Measurements from ENCODE around the gene NPHP4.

Gene NPHP4

DNA sequence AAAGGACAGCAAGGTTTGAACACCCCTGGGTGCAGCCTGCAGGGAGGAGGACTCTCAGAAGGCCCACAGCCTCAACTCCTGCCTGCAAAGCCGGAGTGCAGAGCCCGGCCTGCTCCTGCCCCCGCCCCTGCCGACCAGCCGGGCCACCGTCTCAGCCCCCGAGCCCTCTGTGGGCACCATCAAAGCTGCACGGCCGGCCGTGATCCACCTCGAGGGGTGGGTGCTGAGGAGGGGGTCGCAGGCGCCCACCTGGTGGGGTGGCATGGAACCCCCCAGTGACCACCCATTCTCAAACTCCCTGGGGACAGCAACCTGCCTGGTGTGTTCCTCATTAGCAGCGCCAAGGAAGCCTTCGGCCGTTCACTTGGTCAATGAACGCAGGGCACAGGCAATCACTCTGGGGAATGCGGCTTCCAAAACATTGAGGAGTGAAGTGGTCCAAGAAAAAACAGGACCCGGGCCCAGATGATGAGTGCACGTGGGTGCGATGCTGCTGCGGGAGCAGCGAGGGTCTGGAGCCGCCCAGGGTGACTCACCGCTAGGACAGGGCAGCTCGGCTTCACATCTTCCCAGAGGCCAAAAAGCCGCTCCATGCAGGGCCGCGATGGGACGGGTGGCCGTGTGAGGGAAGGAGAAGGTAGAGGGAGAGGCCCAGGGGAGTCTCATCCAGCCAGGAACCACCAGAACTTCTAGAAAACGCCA, 157.6 kb downstream of the NPHP4 start:
- no peak for DNase-seq (ENCODE audit: low spot score)

- DNase-seq (ENCODE audit: low spot score): no peak
Measured at GRCh38 chr1:5833911-5834310, 158.3 kb downstream of the NPHP4 start.

DNA sequence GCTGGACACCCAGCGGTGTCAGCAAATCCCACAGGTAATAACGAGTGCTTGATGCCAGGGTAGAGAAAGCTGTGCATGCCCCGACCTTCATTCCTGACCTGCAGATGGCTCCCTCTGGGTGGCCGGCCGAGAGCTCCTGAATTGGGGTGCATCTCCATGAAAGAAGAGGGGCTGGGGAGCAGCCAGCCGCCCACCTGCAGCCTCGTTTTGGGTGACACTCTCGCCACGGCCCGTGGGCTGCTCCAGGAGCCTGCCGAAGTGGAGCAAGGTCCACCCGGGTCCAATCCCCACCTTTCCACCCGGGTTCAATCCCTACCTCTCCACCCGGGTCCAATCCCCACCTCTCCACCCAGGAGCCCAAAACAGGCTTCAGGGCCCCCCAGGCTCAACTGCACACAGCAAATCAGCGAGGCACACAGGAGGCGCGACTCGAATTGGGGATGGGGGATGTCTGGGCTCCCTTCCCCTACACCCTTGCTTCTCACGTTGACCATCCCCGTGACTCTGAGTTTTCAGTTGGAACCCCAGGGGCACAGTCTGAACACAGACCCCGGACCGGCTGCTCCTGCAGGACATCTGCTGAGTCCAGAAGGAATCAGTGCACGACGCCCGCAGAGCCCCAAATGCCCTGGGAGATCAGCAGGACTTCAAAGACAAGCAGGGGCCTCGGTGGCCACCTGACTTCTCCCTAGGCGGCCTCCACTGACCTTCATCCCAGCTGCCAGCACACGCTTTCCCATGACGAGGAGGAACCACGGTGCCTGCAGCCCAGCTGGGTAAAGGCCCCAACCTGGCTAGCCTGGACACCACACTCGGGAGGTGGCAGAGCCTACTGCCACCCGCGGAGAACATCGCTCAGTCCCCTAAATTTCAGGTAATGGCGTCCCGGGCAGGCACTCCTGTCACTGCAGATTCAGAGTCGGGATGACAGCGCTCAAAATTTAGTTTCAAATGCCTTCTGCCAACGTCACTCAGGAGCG, 159.0 kb downstream of the NPHP4 start:
- DNase-seq (ENCODE audit: low spot score): no peak

GRCh38 chr1:5831600-5832335, 160.5 kb downstream of the NPHP4 start:
- DNase-seq (ENCODE audit: low spot score): no peak

DNA sequence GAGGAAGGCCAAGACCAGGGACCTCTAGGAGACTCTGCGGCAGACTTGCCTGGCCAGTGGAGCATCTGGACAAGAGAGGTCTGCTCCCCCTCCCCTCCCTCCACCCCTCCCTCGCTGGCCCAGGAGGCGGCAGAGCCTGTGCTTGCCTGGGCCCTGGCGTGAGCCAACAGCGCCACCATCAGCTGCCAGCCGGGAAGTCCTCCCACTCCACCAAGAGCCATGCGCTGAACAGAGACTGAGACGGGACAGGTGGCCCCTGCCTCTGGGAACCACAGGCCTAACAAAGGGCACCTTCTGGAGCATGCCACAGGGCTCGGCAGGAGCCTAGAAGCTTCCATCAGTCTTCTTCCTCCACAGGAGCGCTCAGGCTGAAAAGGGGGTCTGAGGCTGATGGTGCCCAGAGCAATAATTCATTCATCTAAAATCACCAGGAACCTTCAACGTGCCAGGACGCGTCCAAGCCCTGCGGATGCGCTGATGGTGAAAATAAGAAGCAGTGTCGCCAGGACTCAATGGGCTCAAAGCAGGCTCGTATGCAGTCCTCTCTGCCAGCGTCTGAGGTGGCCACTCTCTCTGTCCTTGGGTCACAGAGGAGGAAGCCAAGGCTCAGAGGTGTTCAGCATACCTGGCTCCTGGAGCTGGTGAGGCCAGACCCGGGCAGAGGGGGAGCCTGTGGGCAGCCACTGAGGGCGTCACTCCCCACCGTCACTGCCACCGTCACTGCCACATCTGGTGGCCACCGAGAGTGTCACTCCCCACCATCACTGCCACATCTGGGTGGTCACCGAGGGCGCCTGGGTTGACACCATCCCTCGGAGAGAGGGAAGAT, 161.2 kb downstream of the NPHP4 start:
- DNase-seq (ENCODE audit: low spot score): no peak

- DNase-seq (ENCODE audit: low spot score): no peak
Measured at GRCh38 chr1:5829414-5829813, 162.8 kb downstream of the NPHP4 start.

- no peak for DNase-seq (ENCODE audit: low spot score)
Measured at GRCh38 chr1:5828308-5828935, 163.8 kb downstream of the NPHP4 start.

GRCh38 chr1:5827516-5827915, 164.7 kb downstream of the NPHP4 start:
- no peak for DNase-seq (ENCODE audit: low spot score)

- DNase-seq (ENCODE audit: low spot score): no peak
Measured at GRCh38 chr1:5826601-5827000, 165.6 kb downstream of the NPHP4 start.

DNA sequence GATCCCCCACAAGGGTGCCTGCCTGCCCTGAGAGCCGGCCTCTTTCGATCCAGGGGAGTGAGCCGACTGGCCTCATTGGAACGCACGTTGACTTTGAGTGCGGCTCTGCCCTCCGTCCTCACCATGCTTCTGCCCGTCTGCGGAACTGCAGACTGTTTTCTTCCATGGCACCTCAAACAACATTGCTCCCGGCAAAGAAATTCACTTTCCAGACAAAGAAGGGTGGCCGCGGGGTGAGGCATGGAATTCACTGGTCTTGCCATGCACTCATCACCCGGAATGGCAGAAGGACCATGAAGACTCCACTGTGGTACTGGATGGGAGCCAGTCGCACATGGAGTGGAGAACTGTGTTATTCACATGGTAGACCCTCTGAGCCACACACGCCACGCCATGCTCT, 169.5 kb downstream of the NPHP4 start:
- DNase-seq (ENCODE audit: low spot score): no peak

DNA sequence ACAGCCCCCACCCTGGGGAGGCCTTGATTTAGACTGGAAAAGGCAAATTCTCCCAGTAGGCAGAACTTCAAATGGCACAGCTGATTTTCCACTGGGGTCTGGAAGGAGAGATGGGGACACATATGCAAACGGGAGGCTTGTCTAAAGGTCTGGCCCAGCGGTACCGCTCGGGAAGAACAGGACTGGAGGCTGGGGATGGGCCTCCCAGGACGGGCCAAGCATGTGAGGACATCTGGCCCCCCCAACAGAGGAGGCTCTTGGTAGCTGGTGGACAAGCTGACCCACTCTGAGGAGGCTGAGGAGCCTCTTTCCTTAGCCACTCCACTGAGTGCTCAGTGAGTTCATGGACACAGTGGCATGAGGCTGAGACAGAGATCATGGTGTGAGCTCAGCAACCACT, 170.0 kb downstream of the NPHP4 start:
- DNase-seq (ENCODE audit: low spot score): no peak

DNA sequence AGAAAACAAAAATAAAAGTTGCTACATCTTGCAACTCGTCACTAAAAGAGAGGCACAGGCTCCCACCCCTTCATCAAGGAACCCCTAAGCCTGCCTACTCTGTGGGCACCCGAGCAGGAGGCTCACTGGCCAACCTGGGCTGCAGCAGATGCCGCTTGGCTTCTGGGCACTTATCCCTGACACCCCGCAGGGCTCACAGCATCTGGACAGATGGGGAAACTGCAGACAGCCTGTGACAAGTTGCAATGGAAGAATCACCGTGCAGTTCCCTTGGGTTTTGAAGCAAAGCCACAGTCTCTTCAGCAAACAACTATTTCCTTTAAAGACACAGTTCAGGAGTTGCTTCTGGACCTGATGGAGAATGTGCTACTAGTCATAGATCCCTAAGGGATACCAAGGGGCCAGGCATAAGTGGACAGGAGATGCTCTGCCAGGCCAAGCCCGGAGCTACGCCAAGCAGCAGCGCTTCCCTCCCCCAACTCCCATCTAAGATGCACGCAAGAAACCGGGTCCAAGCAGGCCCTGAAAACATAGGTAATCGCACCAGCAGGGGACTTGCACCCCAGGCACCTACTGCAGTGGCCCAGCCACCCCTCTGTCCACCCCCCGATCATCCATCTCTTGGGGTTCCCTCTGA, 170.6 kb downstream of the NPHP4 start:
- DNase-seq (ENCODE audit: low spot score): no peak

DNA sequence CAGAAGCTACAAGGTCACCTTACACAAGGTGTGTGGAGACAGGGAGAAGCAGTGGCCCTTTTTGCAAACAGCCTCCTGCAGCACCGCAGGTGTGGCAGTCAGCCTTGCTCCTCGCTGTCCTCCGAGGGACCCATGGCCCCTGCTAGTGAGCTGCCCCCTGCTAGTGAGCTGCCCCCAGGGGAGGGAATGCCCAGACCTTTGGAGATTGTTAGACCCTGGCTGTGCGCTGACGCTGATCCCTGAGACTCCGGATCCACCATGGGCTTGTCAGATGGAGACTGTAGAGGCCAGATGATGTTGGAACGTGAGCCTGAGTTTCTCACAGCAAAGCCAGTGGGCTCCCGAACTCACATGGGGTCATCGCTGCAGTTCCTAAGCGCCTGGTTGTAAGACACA, 172.2 kb downstream of the NPHP4 start:
- DNase-seq (ENCODE audit: low spot score): no peak

DNA sequence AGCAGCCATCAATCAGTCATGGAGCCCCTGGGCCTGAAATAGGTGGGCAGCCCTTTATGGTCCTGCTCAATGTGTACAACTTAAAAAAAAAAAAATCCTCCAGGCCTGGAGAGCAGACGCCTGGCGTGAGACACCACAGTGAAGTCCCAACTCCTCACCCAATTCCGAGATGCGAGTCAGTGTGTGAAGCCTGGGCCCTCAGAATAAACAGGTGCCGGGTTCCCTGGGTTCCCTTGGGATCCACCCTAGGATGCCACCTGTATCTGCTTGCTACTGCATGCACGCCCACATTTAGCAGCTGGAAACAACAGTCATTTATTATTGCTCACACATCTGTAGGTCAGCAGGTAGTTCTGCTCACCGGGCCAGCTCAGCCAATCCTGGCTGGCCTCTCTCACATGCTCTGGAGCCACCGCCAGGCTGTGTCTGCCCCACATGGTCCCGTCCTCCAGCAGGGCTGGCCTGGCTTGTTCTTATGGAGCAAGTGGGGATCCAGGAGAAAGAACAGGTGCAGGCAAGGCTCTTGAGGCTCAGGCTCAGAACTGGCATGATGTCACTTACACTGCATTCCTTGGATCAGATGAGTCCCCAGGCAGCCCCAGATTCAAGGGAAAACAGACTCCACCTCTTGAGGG, 172.7 kb downstream of the NPHP4 start:
- no peak for DNase-seq (ENCODE audit: low spot score)

GRCh38 chr1:5818755-5819154, 173.5 kb downstream of the NPHP4 start:
- no peak for DNase-seq (ENCODE audit: low spot score)

DNA sequence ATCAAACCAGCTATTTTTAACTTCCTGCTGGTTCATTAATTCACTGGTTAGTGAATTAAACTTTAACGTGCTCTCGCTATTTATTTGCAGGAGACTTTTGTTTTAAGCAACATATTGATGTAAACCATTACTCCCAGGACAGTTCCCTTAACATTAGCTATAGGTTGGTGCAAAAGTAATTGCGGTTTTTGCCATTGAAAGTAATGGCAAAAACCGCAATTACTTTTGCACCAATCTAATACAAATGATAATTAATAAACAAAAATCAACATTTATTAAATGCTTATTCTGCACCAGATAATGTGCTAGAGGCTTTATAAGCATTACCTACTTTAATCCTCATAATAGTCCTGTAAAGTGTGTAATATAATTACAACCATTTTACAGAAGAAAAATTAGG, 176.5 kb downstream of the NPHP4 start:
- no peak for DNase-seq (ENCODE audit: low spot score)

DNA sequence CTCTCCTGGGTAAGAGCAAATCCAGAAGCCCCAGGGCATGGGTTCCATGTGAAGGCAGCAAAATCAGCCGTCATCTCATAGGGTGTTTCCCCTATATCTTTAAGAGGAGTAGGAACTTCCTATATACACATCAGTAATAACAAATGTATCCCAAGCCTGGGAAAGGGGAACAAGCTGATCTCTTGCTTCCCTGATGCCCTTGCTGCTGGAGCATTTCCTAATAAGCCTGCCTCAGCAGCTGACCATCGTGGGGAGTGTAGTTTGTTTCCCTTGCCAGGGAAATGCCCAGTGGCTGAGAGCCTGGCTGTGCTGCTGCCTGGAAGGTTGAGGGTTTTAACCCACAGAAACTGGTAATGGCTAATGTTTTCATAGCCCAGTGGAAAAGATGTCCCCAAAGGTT, 177.0 kb downstream of the NPHP4 start:
- no peak for DNase-seq (ENCODE audit: low spot score)

GRCh38 chr1:5814046-5814619, 178.1 kb downstream of the NPHP4 start:
- no peak for DNase-seq (ENCODE audit: low spot score)

DNA sequence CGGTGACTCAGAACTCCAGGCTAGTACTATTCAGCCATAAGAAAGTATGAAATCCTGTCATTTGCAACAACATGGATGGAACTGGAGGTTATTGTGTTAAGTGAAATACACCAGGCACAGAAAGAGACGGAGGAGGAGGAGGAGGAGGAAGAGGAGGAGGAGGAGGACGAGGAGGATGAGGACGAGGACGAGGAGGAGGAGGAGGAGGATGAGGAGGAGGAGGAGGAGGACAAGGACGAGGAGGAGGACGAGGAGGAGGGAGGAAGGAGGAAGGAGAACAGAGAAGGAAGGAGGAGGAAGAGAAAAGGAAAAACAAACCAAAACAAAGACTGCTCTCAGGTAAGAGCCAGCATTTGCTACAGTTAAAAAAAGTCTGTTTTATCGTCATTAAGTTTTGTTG, 178.7 kb downstream of the NPHP4 start:
- no peak for DNase-seq (ENCODE audit: low spot score)

Measured in SK-N-DZ (cell line).